ENCODE measurements around the gene LDLRAD3.

Gene LDLRAD3

GRCh38 chr11:36135076-36135475, 191.2 kb downstream of the LDLRAD3 start:
- DNase-seq (ENCODE audit: low spot score): no peak

GRCh38 chr11:36139767-36140166, 195.9 kb downstream of the LDLRAD3 start:
- no peak for DNase-seq (ENCODE audit: low spot score)

DNA sequence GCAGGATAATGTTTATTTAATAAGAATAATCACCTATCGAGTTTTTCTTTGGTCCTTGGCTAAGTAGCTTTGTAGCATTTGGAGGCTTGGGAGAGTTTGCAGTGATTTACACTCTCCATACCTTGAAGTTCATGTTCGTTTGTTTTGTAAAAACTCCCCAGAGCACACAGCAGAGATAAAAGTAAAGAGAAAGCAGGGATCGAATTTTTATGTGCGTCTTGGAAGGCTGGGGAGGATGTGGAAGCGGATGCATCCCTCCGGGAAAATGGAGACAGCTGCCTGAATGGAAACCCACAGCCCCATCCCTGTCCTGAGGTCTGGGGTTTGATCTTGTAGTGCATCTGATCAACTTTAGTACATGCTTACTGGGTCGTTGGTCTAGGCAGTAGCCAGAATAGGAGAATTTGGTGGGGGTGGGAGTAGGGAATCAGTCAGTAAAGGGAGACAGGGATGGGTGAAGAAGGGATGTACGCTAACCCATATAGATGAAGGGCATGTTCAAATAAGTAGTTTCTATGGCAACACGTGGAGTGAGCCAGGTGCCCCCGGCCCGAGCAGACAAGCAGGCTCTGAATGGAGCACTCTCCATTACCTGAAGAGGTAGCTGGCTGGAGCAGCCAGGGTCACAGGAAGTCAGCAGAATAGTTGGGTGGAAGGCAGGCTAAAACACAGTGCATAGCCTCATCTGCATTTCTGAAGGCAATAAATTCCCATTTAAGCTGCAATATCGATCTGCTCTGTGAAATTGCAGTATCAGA, 197.5 kb downstream of the LDLRAD3 start:
- no peak for DNase-seq (ENCODE audit: low spot score)

DNA sequence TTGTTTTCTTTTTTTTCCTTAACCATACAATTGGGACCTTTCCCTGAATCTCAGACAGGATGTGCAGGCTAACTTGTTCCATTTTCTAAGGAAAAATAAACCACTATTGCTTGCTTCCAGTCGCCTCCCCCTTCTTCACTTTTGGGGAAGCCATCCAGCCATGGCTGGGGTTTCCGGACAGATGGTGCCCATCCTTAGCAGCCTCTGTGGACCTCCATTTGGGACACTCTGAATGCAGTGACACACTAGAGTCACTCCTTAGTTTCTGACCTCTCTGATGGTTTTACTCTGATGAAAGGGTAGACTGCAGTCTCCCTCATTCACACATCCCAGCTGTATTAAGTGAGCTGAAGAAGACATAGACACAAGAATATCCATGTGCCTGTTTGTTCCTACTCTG, 198.1 kb downstream of the LDLRAD3 start:
- DNase-seq (ENCODE audit: low spot score): no peak

DNA sequence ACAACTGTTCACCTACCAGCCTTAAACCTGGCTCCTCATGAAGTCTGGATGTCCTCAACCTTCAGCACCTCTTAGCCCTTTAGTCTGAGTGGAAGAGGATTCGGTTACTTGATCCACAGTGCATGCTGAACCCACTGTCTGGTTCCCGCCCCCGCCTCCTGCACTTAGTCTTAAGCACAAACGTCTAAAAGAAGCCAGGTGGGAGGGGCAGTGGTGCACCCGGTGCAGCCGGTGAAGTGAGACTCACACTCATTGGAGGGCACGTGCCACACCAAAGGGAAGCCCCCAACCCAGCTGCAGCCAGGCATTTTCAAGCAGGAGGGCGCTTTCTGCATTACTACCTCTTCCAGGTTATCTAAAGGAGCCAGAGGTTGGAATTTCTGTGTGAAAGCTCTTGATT, 198.6 kb downstream of the LDLRAD3 start:
- DNase-seq (ENCODE audit: low spot score): no peak

- no peak for DNase-seq (ENCODE audit: low spot score)
Observed at GRCh38 chr11:36142879-36143278, 199.0 kb downstream of the LDLRAD3 start.

DNA sequence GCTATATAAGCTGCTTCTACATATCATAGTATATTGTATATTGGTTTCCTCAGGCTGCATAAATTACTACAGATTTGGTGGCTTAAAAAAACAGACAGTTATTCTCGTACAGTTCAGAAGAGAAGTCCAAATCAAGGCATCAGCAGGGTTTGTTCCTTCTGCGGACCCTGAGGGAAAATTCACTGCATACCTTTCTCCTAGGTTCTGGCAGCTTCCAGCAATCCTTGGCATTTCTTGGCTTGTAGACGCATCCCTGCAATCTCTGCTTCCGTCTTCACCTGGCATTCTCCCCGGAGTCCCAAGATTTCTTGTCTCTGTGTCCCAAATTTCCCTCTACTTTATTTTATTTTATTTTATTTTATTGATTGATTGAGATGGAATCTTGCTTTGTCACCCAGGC, 202.6 kb downstream of the LDLRAD3 start:
- no peak for DNase-seq (ENCODE audit: low spot score)

GRCh38 chr11:36147491-36147890, 203.6 kb downstream of the LDLRAD3 start:
- no peak for DNase-seq (ENCODE audit: low spot score)

DNA sequence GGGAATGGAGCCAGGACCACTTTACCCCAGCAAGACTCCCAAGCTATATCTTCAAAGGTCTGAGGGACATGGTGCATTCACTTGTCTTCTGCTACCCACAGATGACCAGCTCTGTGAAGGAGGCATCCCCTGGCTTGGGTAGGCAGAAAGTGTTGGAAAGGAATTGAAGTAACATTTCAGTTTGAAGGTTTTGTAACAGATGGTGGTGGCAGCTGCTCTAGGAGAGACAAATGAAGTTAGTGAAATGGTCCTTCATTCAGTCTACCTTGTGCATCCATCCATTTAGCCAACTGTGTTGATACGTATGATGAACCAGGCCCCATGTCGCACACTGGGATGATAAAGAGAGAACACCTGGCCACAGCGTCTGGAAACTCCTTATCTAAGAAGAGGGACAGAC, 204.8 kb downstream of the LDLRAD3 start:
- DNase-seq (ENCODE audit: low spot score): no peak

DNA sequence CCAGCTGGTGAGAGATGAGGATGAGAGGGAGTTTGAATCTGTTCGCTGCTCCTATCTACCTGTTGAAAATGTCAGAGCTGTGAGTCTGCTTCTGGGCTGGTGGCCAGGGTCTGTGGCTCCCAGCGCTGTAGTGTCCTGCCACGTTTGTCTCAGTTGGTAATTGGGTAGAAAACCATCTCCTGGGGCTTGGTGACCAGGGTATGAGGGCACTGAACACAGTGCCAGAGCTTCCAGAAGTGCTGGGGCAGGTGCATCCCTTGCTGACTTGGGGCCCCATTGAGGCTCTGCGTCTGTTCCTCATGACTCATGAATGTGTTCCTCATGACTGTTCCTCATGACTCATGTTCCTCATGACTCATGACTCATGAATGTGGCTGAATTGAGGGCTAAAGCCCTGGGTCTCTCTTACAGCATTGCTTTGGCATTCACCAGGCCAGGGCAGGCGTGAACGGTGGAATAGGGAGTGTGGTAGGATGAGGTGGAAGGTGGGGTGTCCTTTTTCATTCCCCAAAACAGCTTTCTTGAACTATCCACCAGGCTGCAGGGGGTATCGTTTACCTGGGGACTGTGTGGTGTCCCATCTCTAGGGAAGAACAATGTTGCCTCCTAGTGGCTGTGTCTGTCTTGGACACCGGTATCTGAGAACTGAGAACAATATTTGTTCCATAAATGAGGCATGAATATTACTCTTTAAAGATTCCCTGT, 205.8 kb downstream of the LDLRAD3 start:
- DNase-seq (ENCODE audit: low spot score): no peak

- no peak for DNase-seq (ENCODE audit: low spot score)
Observed at GRCh38 chr11:36150986-36151385, 207.1 kb downstream of the LDLRAD3 start.

- DNase-seq (ENCODE audit: low spot score): no peak
Observed at GRCh38 chr11:36151933-36152580, 208.2 kb downstream of the LDLRAD3 start.

- DNase-seq (ENCODE audit: low spot score): no peak
Observed at GRCh38 chr11:36153551-36153950, 209.7 kb downstream of the LDLRAD3 start.

DNA sequence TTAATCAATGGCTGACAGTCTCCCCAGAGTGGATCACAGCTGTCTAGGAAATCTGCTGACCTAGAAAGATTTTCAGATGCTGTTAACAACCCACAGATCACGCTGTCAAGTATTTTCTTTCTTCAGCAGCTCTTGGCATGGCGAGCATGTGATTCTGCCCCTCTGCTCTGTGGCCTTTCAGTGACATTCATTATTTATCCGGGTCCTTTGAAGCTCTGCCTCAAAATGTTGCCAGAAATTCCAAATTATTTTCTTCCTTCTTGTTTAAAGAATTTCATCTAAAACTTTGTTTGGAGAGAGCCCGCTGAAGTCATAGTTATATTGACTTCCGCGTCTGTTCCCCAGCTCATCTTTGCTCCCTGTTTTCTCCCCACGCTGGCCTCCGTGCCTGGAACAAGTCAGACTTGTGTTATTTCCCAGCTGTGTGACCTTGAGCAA, 211.3 kb downstream of the LDLRAD3 start:
- no peak for DNase-seq (ENCODE audit: low spot score)

DNA sequence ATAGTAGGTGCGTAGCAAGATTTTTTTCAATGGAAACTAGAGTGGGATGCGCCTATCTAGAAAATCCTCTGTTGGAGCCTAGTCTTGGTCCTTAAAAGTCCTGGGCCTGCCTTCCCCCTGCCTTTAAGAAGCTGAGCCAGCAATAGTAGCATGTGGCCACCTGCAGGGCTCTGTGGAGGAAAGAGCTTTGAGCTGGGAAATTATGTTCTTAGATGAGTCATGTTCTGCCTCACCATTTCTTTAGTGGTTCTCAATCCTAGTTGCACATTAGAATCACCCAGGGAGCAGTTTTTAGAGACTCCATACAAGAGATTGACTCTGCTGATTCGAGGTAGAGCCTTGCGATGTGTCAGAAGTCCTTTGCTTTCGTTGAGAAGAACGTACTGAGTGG, 211.9 kb downstream of the LDLRAD3 start:
- DNase-seq (ENCODE audit: low spot score): no peak

DNA sequence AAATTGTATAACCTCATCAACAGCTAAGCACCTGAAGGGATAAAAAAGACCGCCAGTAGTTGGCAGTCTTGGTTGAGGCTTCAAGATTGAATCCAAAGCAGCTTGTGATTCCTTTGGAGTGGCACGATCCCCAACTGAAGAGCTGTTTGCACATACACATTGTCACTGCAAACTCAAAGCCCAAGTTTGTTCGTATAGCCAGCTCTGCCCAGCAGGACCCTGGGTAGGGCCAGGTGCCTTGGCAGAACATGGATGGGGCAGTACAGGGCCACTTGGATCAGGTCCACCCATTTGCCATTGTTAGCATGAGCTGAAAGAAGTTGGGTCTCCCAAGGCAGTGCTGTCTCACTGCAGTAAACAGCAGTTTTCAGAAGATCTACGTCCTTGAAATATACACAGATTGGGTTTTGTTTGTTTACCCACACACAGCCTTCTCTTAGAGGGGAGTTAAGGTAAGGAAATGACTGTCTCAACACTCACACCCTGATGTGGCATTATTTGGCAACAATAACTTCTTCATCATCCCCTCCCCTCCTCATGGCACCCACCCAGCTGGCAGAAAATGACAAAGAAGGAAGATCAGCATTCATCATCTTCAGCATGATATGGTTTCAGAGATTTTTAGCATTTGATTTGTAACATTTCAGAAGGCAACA, 212.4 kb downstream of the LDLRAD3 start:
- DNase-seq (ENCODE audit: low spot score): no peak

DNA sequence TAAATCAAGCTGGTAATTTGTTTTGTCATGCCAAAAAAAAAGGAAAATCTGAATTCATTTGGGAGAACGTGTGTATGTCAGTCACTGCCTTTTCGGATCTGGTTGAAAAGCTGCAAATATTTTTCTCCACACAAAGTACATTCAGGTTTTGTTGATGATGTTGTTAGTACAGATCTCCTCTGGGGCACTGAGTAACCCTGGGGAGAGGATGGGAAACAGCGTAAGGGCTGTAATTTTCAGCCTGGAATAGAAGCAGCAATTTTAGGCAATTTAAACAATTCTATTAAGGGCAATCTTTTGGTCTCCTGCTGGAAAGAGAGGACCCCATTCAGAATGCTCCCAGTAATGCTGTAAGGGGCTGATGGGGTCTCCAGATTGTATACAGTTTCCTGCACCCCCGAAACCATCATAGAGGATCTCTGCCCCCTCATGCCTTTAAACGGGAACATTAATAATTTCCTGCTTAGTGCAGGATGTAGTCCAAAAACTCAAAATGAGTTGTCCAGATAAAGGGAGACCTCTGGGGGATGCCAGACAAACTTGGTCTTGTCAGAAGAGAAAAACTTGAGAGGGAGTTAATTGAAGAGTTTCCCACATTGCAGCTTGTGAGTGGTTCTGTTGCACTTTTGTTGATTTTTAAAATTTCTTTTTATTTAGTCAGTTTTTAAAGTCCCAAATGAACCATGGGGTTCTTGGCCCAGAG, 213.1 kb downstream of the LDLRAD3 start:
- DNase-seq (ENCODE audit: low spot score): no peak

- DNase-seq (ENCODE audit: low spot score): no peak
Observed at GRCh38 chr11:36160091-36160490, 216.2 kb downstream of the LDLRAD3 start.

GRCh38 chr11:36161572-36161971, 217.7 kb downstream of the LDLRAD3 start:
- no peak for DNase-seq (ENCODE audit: low spot score)

GRCh38 chr11:36162006-36162882, 218.4 kb downstream of the LDLRAD3 start:
- no peak for DNase-seq (ENCODE audit: low spot score)

GRCh38 chr11:36162883-36163434, 219.1 kb downstream of the LDLRAD3 start:
- DNase-seq (ENCODE audit: low spot score): no peak

Measured in CD4-positive, alpha-beta T cell treated with Interleukin-15 for 4 hours (primary cell).